ENCODE results near the gene ADRA2A. TPM values are rescaled to one million over a fixed set of nuclear protein-coding genes. Genes with fewer than 3 reads are reported as not detected.
A peak's percentile ranks its signal among the peaks of the same experiment; 100 is the strongest.

Gene ADRA2A
- total RNA-seq, 1 experiment from 2014 or later, result 1.7 TPM

DNA sequence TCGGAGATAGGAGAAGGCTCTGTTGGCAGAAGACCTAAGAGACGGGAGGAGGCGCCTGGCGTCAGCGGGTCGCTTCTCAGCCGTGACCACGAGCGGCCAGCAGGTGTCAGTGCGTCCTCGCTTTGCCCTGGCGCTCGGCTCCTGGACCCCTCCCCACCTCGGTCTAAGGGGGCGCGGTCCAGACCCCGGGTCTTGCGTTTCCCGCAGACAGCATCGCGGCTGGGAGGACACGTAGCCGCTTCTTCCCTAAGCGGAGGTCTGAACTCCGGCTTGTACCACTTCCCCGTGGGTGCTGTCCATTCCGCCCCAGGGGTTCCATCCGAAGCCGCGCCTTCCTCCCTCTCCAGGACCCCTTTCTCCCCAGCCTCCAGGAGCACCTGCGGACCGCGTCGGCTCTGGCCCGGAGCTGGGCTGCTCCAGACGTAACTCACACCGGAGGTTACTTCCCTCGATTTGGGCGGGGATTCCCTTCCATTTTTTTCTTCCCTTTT is 593 bp upstream of the ADRA2A start (continued):
- TF ChIP-seq TCF7 (CRISPR knock-in tag; IDR thresholded peaks at IDR 0.05; ENCODE audit: low read depth) (no peak), ZNF232 (CRISPR knock-in tag; IDR thresholded peaks at IDR 0.05) (0 out of 2 replicates have a peak, but pooled peaks have one; percentile 33), GTF2I (CRISPR knock-in tag; conservative IDR thresholded peaks at IDR 0.05) (no peak), ZNF423 (CRISPR knock-in tag; IDR thresholded peaks at IDR 0.05) (peak; percentile 24; the same call in 1 of the 2 replicates)
- TF ChIP-seq, protein P1, sequence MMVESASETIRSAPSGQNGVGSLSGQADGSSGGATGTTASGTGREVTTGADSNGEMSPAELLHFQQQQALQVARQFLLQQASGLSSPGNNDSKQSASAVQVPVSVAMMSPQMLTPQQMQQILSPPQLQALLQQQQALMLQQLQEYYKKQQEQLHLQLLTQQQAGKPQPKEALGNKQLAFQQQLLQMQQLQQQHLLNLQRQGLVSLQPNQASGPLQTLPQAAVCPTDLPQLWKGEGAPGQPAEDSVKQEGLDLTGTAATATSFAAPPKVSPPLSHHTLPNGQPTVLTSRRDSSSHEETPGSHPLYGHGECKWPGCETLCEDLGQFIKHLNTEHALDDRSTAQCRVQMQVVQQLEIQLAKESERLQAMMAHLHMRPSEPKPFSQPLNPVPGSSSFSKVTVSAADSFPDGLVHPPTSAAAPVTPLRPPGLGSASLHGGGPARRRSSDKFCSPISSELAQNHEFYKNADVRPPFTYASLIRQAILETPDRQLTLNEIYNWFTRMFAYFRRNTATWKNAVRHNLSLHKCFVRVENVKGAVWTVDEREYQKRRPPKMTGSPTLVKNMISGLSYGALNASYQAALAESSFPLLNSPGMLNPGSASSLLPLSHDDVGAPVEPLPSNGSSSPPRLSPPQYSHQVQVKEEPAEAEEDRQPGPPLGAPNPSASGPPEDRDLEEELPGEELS (CRISPR knock-in tag; IDR thresholded peaks at IDR 0.05), result no peak
- TF ChIP-seq, protein P2, sequence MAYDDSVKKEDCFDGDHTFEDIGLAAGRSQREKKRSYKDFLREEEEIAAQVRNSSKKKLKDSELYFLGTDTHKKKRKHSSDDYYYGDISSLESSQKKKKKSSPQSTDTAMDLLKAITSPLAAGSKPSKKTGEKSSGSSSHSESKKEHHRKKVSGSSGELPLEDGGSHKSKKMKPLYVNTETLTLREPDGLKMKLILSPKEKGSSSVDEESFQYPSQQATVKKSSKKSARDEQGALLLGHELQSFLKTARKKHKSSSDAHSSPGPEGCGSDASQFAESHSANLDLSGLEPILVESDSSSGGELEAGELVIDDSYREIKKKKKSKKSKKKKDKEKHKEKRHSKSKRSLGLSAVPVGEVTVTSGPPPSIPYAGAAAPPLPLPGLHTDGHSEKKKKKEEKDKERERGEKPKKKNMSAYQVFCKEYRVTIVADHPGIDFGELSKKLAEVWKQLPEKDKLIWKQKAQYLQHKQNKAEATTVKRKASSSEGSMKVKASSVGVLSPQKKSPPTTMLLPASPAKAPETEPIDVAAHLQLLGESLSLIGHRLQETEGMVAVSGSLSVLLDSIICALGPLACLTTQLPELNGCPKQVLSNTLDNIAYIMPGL (CRISPR knock-in tag; IDR thresholded peaks at IDR 0.05), result 0 out of 2 replicates have a peak, but pooled peaks have one; percentile 46
- TF ChIP-seq, protein P3, sequence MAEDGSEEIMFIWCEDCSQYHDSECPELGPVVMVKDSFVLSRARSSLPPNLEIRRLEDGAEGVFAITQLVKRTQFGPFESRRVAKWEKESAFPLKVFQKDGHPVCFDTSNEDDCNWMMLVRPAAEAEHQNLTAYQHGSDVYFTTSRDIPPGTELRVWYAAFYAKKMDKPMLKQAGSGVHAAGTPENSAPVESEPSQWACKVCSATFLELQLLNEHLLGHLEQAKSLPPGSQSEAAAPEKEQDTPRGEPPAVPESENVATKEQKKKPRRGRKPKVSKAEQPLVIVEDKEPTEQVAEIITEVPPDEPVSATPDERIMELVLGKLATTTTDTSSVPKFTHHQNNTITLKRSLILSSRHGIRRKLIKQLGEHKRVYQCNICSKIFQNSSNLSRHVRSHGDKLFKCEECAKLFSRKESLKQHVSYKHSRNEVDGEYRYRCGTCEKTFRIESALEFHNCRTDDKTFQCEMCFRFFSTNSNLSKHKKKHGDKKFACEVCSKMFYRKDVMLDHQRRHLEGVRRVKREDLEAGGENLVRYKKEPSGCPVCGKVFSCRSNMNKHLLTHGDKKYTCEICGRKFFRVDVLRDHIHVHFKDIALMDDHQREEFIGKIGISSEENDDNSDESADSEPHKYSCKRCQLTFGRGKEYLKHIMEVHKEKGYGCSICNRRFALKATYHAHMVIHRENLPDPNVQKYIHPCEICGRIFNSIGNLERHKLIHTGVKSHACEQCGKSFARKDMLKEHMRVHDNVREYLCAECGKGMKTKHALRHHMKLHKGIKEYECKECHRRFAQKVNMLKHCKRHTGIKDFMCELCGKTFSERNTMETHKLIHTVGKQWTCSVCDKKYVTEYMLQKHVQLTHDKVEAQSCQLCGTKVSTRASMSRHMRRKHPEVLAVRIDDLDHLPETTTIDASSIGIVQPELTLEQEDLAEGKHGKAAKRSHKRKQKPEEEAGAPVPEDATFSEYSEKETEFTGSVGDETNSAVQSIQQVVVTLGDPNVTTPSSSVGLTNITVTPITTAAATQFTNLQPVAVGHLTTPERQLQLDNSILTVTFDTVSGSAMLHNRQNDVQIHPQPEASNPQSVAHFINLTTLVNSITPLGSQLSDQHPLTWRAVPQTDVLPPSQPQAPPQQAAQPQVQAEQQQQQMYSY (CRISPR knock-in tag; IDR thresholded peaks at IDR 0.05), result peak; percentile 51
- TF ChIP-seq, protein P4, sequence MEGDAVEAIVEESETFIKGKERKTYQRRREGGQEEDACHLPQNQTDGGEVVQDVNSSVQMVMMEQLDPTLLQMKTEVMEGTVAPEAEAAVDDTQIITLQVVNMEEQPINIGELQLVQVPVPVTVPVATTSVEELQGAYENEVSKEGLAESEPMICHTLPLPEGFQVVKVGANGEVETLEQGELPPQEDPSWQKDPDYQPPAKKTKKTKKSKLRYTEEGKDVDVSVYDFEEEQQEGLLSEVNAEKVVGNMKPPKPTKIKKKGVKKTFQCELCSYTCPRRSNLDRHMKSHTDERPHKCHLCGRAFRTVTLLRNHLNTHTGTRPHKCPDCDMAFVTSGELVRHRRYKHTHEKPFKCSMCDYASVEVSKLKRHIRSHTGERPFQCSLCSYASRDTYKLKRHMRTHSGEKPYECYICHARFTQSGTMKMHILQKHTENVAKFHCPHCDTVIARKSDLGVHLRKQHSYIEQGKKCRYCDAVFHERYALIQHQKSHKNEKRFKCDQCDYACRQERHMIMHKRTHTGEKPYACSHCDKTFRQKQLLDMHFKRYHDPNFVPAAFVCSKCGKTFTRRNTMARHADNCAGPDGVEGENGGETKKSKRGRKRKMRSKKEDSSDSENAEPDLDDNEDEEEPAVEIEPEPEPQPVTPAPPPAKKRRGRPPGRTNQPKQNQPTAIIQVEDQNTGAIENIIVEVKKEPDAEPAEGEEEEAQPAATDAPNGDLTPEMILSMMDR (IDR thresholded peaks at IDR 0.05), result peak; percentile 66; the same call in 1 of the 2 replicates

DNA sequence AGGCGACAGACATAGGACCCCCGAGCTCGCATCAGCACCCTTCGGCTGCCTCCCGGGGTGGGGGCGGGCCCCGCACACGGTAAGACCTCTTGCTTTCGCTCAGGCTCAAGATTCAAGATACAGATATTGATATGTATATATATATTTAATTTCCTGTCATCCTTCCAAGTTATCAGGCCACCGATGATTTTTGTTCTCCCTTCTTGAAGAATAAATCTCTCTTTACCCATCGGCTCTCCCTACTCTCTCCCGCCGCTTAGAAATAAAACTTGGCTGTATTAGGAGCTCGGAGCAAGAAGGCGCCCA is 603 bp downstream of the ADRA2A start:
- ChIA-PET CTCF (interaction anchor here (0.7 to 3.9 kb wide), 22 partner anchors 17 to 1060 kb away, joined by 3 to 43 read pairs (median 5); no protein-coding TSS in a partner anchor), POLR2A (interaction anchor here (2.0 kb wide), 1 partner anchor 159 kb away, joined by 7 read pairs; the partner anchor contains the start of genes BBIP1 and SHOC2)
- TF ChIP-seq FOXP1 (CRISPR knock-in tag; IDR thresholded peaks at IDR 0.05; ENCODE audit: borderline replicate concordance) (no peak), NR1H2 (CRISPR knock-in tag; IDR thresholded peaks at IDR 0.05) (no peak), NR3C1 (CRISPR knock-in tag; conservative IDR thresholded peaks at IDR 0.05; ENCODE audit: low read depth) (no peak), ELF4 (CRISPR knock-in tag; IDR thresholded peaks at IDR 0.05; ENCODE audit: low read depth) (no peak), SOX15 (CRISPR knock-in tag; IDR thresholded peaks at IDR 0.05) (no peak), CREB1 (CRISPR knock-in tag; IDR thresholded peaks at IDR 0.05) (no peak), GRHL2 (CRISPR knock-in tag; IDR thresholded peaks at IDR 0.05; ENCODE audit: insufficient replicate concordance, severe bottlenecking) (no peak), RELA (CRISPR knock-in tag; IDR thresholded peaks at IDR 0.05; ENCODE audit: borderline replicate concordance) (no peak)
- TF ChIP-seq, protein P4 (IDR thresholded peaks at IDR 0.05), result no peak
- TF ChIP-seq, protein P5, sequence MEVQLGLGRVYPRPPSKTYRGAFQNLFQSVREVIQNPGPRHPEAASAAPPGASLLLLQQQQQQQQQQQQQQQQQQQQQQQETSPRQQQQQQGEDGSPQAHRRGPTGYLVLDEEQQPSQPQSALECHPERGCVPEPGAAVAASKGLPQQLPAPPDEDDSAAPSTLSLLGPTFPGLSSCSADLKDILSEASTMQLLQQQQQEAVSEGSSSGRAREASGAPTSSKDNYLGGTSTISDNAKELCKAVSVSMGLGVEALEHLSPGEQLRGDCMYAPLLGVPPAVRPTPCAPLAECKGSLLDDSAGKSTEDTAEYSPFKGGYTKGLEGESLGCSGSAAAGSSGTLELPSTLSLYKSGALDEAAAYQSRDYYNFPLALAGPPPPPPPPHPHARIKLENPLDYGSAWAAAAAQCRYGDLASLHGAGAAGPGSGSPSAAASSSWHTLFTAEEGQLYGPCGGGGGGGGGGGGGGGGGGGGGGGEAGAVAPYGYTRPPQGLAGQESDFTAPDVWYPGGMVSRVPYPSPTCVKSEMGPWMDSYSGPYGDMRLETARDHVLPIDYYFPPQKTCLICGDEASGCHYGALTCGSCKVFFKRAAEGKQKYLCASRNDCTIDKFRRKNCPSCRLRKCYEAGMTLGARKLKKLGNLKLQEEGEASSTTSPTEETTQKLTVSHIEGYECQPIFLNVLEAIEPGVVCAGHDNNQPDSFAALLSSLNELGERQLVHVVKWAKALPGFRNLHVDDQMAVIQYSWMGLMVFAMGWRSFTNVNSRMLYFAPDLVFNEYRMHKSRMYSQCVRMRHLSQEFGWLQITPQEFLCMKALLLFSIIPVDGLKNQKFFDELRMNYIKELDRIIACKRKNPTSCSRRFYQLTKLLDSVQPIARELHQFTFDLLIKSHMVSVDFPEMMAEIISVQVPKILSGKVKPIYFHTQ (CRISPR knock-in tag; IDR thresholded peaks at IDR 0.05), result no peak
- TF ChIP-seq, protein P6, sequence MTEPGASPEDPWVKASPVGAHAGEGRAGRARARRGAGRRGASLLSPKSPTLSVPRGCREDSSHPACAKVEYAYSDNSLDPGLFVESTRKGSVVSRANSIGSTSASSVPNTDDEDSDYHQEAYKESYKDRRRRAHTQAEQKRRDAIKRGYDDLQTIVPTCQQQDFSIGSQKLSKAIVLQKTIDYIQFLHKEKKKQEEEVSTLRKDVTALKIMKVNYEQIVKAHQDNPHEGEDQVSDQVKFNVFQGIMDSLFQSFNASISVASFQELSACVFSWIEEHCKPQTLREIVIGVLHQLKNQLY (CRISPR knock-in tag; IDR thresholded peaks at IDR 0.05), result no peak
- ATAC-seq, result no peak
- Mint-ChIP-seq H3K4me1 (peaks cover 13% of the 10 kb centered on the region), H3K27me3 (ENCODE audit: low read depth) (peaks cover 62% of the 10 kb centered on the region), H3K27ac (no peak overlapping the region), H3K4me3 (peak overlapping the region; percentile 72), H3K36me3 (no peaks in the 10 kb centered on the region), H3K9me3 (no peaks in the 10 kb centered on the region)
- no peak for DNase-seq (ENCODE audit: low spot score)
